Tongue (tissue), 2 donors: ENCODE results near the gene SMAD1. TPM values are rescaled to one million over a fixed set of nuclear protein-coding genes. Genes with fewer than 3 reads are reported as not detected.
"Not testable (repeated sequence)": the region's sequence is repeated elsewhere in the genome, so short reads cannot be mapped to it uniquely, and the experiment has no call there.

ENCODE experiments used
- DNase-seq: peaks from one replicate; pipeline ENCODE4 v3.0.0-alpha.2; 2015
- total RNA-seq: library from RNA; depleted of rRNA; stranded (reverse); fragments of >200 nt; gene quantifications from one replicate; pipeline ENCODE4 v1.2.3, GENCODE V29; 2014

SMAD1 gene
- total RNA-seq, 1 donor from 2014 or later = 80.7 TPM

GRCh38 chr4:145564540-145564939, 82.9 kb downstream of the SMAD1 start:
- DNase-seq = no peak

GRCh38 chr4:145565328-145565727, 83.7 kb downstream of the SMAD1 start:
- no peak for DNase-seq

- no peak for DNase-seq
Observed at GRCh38 chr4:145566086-145566708, 84.5 kb downstream of the SMAD1 start.

GRCh38 chr4:145566768-145567167, 85.1 kb downstream of the SMAD1 start:
- DNase-seq = no peak

GRCh38 chr4:145567516-145567915, 85.9 kb downstream of the SMAD1 start:
- no peak for DNase-seq

- not testable (repeated sequence) for DNase-seq
Observed at GRCh38 chr4:145574546-145574945, 92.9 kb downstream of the SMAD1 start.

GRCh38 chr4:145580906-145581305, 99.3 kb downstream of the SMAD1 start:
- no peak for DNase-seq

- DNase-seq = no peak
Observed at GRCh38 chr4:145583191-145584055, 101.8 kb downstream of the SMAD1 start.

- no peak for DNase-seq
Observed at GRCh38 chr4:145587088-145587754, 105.6 kb downstream of the SMAD1 start.

GRCh38 chr4:145589381-145589780, 107.7 kb downstream of the SMAD1 start:
- DNase-seq = not testable (repeated sequence)

GRCh38 chr4:145589916-145590702, 108.5 kb downstream of the SMAD1 start:
- no peak for DNase-seq

GRCh38 chr4:145602129-145602760, 120.6 kb downstream of the SMAD1 start:
- no peak for DNase-seq

GRCh38 chr4:145605941-145606340, 124.3 kb downstream of the SMAD1 start:
- DNase-seq = no peak

Other genes with a start within 250 kb of the SMAD1 start
- 7.4 TPM for gene MMAA, start 137.5 kb downstream of the SMAD1 start, total RNA-seq
- gene C4orf51, start 198.3 kb downstream of the SMAD1 start, total RNA-seq = not detected